IMR-90 (cell line): ENCODE measurements around the gene LBH. TPM values are rescaled to one million over a fixed set of nuclear protein-coding genes. Genes with fewer than 3 reads are reported as not detected.

Source experiments
- ATAC-seq: fragments of 200-7000 bp; cut with Tn5 transposase; 2 replicates; pipeline ENCODE4 v1.9.1; 2020; ENCODE audit warnings: low read depth, mild to moderate bottlenecking, moderate library complexity
- BruUV-seq: library from RNA; stranded (reverse); fragments of 400-500 nt; replicated peaks from 2 replicates; lab custom pipeline; 2021; lab: Mats Ljungman, UMichigan
- CTCF ChIA-PET: fragments of 300-600 bp; formaldehyde crosslinking; extraction: SDS; loops from one replicate; lab custom pipeline; 2021; ENCODE audit warnings: antibody characterized with exemption; lab: Yijun Ruan, JAX
- POLR2A ChIA-PET: fragments of 300-600 bp; sonication (Branson Sonifier 250); formaldehyde crosslinking; loops from one replicate; lab custom pipeline; 2022; ENCODE audit warnings: antibody characterized with exemption; ENCODE audit not compliant: unreplicated experiment; lab: Charles Lee
- DNase-seq: peaks from one replicate; pipeline ENCODE4 v3.0.0; 2013
- H2AFZ ChIP-seq: replicated peaks from 2 replicates; pipeline ENCODE3; 2013; ENCODE audit warnings: low read length, mild to moderate bottlenecking; ENCODE audit not compliant: poor library complexity
- H2AK5ac ChIP-seq: 2 replicates; pipeline ENCODE4 v1.6.1; 2013; ENCODE audit warnings: low read depth, low read length, inconsistent platforms
- H2AK9ac ChIP-seq: replicated peaks from 2 replicates; pipeline ENCODE3; 2013; ENCODE audit warnings: mild to moderate bottlenecking, low read depth, low read length, moderate library complexity; ENCODE audit not compliant: poor library complexity
- H2BK120ac ChIP-seq: 2 replicates; pipeline ENCODE4 v1.6.1; 2013; ENCODE audit warnings: low read depth, low read length, inconsistent platforms
- H2BK15ac ChIP-seq: 3 replicates; pipeline ENCODE4 v1.6.1; 2013; ENCODE audit warnings: low read depth, low read length, inconsistent platforms
- H2BK20ac ChIP-seq: 2 replicates; pipeline ENCODE4 v1.6.1; 2013; ENCODE audit warnings: low read depth, mild to moderate bottlenecking, inconsistent platforms, low read length, moderate library complexity
- H2BK5ac ChIP-seq: 2 replicates; pipeline ENCODE4 v1.6.1; 2013; ENCODE audit warnings: mild to moderate bottlenecking, low read depth, low read length, inconsistent platforms; ENCODE audit not compliant: poor library complexity, severe bottlenecking
- H3K14ac ChIP-seq: replicated peaks from 2 replicates; pipeline ENCODE4 v1.6.1; 2013; ENCODE audit warnings: low read depth, low read length, inconsistent platforms
- H3K18ac ChIP-seq: 2 replicates; pipeline ENCODE4 v1.6.1; 2013; ENCODE audit warnings: low read depth, low read length, control low read depth
- H3K23ac ChIP-seq: 2 replicates; pipeline ENCODE4 v1.6.1; 2013; ENCODE audit warnings: low read depth, low read length, inconsistent platforms
- H3K27ac ChIP-seq: 2 replicates; pipeline ENCODE4 v1.5.1; 2013; ENCODE audit warnings: mild to moderate bottlenecking, control low read depth, low read length; ENCODE audit not compliant: insufficient read depth
- H3K27me3 ChIP-seq: 2 replicates; pipeline ENCODE4 v1.6.1; 2013; ENCODE audit warnings: low read length; ENCODE audit not compliant: control insufficient read depth, insufficient read depth
- H3K36me3 ChIP-seq: 2 replicates; pipeline ENCODE4 v1.6.1; 2013; ENCODE audit warnings: low read length, mixed read lengths; ENCODE audit not compliant: control insufficient read depth, insufficient read depth
- H3K4ac ChIP-seq: 2 replicates; pipeline ENCODE4 v1.6.1; 2013; ENCODE audit warnings: low read depth, low read length, inconsistent platforms
- H3K4me1 ChIP-seq: 2 replicates; pipeline ENCODE4 v1.6.1; 2013; ENCODE audit warnings: low read length, mixed read lengths; ENCODE audit not compliant: control insufficient read depth, insufficient read depth
- H3K4me2 ChIP-seq: 2 replicates; pipeline ENCODE4 v1.6.1; 2013; ENCODE audit warnings: low read depth, mild to moderate bottlenecking, control low read depth, low read length, moderate library complexity
- H3K4me3 ChIP-seq: 2 replicates; pipeline ENCODE4 v1.5.1; 2013; ENCODE audit warnings: low read depth, mild to moderate bottlenecking, control low read depth, low read length, moderate library complexity; ENCODE audit not compliant: insufficient read depth
- H3K56ac ChIP-seq: 2 replicates; pipeline ENCODE4 v1.6.1; 2013; ENCODE audit warnings: low read length, inconsistent platforms; ENCODE audit not compliant: insufficient read depth; ENCODE audit errors: extremely low read depth
- H3K79me1 ChIP-seq, 2 experiments: 2 replicates each; pipeline ENCODE4 v1.6.1; 2013; ENCODE audit warnings: low read length in 2 of 2, inconsistent platforms in 1 of 2, low read depth in 1 of 2
- H3K9ac ChIP-seq: 2 replicates; pipeline ENCODE4 v1.6.1; 2013; ENCODE audit warnings: low read depth, low read length, control low read depth
- H3K9me1 ChIP-seq: 2 replicates; pipeline ENCODE4 v1.6.1; 2013; ENCODE audit warnings: low read length, inconsistent platforms; ENCODE audit not compliant: insufficient read depth
- H3K9me3 ChIP-seq: 2 replicates; pipeline ENCODE4 v1.6.1; 2013; ENCODE audit warnings: low read length; ENCODE audit not compliant: control insufficient read depth, insufficient read depth
- H4K20me1 ChIP-seq: 2 replicates; pipeline ENCODE4 v1.6.1; 2013; ENCODE audit warnings: low read length, inconsistent platforms; ENCODE audit not compliant: insufficient read depth
- H4K5ac ChIP-seq: 2 replicates; pipeline ENCODE4 v1.6.1; 2013; ENCODE audit warnings: mild to moderate bottlenecking, low read depth, low read length, control low read depth
- H4K8ac ChIP-seq, 2 experiments: 2 replicates each; pipeline ENCODE4 v1.6.1; 2013; ENCODE audit warnings: low read depth in 2 of 2, low read length in 2 of 2, control low read depth in 1 of 2, inconsistent platforms in 1 of 2
- H4K91ac ChIP-seq: 2 replicates; pipeline ENCODE4 v1.6.1; 2013; ENCODE audit warnings: low read depth, low read length, inconsistent platforms; ENCODE audit not compliant: insufficient read depth
- BHLHE40 ChIP-seq: fragments of 150-350 bp; IDR thresholded peaks from 2 replicates; pipeline ENCODE4 v1.6.1; 2016; ENCODE audit warnings: mild to moderate bottlenecking, low read depth, low read length
- CEBPB ChIP-seq: IDR thresholded peaks from 2 replicates; pipeline ENCODE4 v1.6.1; 2012; ENCODE audit warnings: low read depth, low read length, improper control_type of control experiment
- CHD1 ChIP-seq: IDR thresholded peaks from 2 replicates; pipeline ENCODE4 v1.6.1; 2012; ENCODE audit warnings: low read depth, low read length, improper control_type of control experiment
- MAFK ChIP-seq: IDR thresholded peaks from 2 replicates; pipeline ENCODE4 v1.6.1; 2012; ENCODE audit warnings: low read depth, low read length, improper control_type of control experiment
- POLR2A ChIP-seq: IDR thresholded peaks from 2 replicates; pipeline ENCODE4 v1.6.1; 2012; ENCODE audit warnings: mild to moderate bottlenecking, low read depth, low read length
- RCOR1 ChIP-seq: IDR thresholded peaks from 2 replicates; pipeline ENCODE4 v1.6.1; 2012; ENCODE audit warnings: mild to moderate bottlenecking, low read length, improper control_type of control experiment; ENCODE audit not compliant: insufficient replicate concordance
- RFX5 ChIP-seq: IDR thresholded peaks from 2 replicates; pipeline ENCODE4 v1.8.0; 2012; ENCODE audit warnings: low read depth, mild to moderate bottlenecking, low read length, moderate library complexity
- SMC3 ChIP-seq: fragments of 150-350 bp; IDR thresholded peaks from 2 replicates; pipeline ENCODE4 v1.6.1; 2016; ENCODE audit warnings: low read depth, mild to moderate bottlenecking, antibody characterized with exemption, low read length, moderate library complexity
- WGBS, 2 experiments: methylation state at CpG; one replicate each; pipeline versions ENCODE4 v1.1.5 to v1.1.7; 2013; ENCODE audit warnings: missing lambda C conversion rate in 2 of 2; ENCODE audit not compliant: insufficient read length in 1 of 2; ENCODE audit errors: extremely low coverage in 2 of 2; 5-methylcytosine and 5-hydroxymethylcytosine counted together
- dilution Hi-C: fragments of 300-500 bp; cut with HindIII; formaldehyde crosslinking; loops from one replicate; pipeline ENCODE4 v1.14.3; 2018; ENCODE audit warnings: low sequenced_read_pairs; ENCODE audit not compliant: unreplicated experiment
- in situ Hi-C: fragments of 300-500 bp; cut with MboI; formaldehyde crosslinking; loops from 3 replicates; pipeline ENCODE4 v1.14.3; 2019; ENCODE audit warnings: low sequenced_read_pairs, inconsistent platforms, mixed read lengths
- intact Hi-C: fragments of 100-400 bp; cut with micrococcal nuclease; formaldehyde crosslinking; loops from 2 replicates; pipeline ENCODE4 v1.10.0; 2022
- polyA plus RNA-seq, 3 experiments: library from polyadenylated mRNA; depleted of rRNA; stranded (reverse); fragments of >200 nt; gene quantifications; 2 replicates each; pipeline ENCODE4 v1.2.3, GENCODE V29; 2012; ENCODE audit warnings: low replicate concordance in 1 of 3
- total RNA-seq: library from RNA; depleted of rRNA; stranded (reverse); fragments of >200 nt; gene quantifications from 2 replicates; pipeline ENCODE4 v1.2.3, GENCODE V29; 2012

The LBH gene
- total and polyA plus RNA-seq, 2 of the 4 experiments (the other 2 are of a cell fraction), result 158 to 202 TPM

GRCh38 chr2:30293303-30293921 is 62.1 kb downstream of the LBH start (continued):
- TF ChIP-seq CHD1, result no peak
- TF ChIP-seq CEBPB, result peak; percentile 39; the same call in 1 of the 2 replicates

- Histone ChIP-seq H4K20me1 (no peaks in the 10 kb centered on the region), H2AFZ (no peak overlapping the region), H3K9ac (peak overlapping the region; percentile 69), H4K5ac (peak overlapping the region; percentile 87), H4K91ac (peak overlapping the region; percentile 97), H3K23ac (peak overlapping the region; percentile 99; the same call in 1 of the 2 replicates), H2BK120ac (peak overlapping the region; percentile 99), H2AK9ac (peak overlapping the region; percentile 3), H3K4me3 (no peak overlapping the region), H3K9me3 (no peaks in the 10 kb centered on the region), H3K27ac (peak overlapping the region; percentile 95), H3K9me1 (peaks cover 16% of the 10 kb centered on the region), H3K4me1 (peaks cover 14% of the 10 kb centered on the region), H3K56ac (peak overlapping the region; percentile 95), H2BK20ac (peak overlapping the region; percentile 99), H3K79me1 (peaks cover 21 to 38% of the 10 kb centered on the region in 2 experiments; a peak in 3 of 4 replicates), H2BK15ac (peak overlapping the region; percentile 98), H2AK5ac (peak overlapping the region; percentile 99), H3K18ac (peak overlapping the region; percentile 92), H3K27me3 (no peaks in the 10 kb centered on the region), H4K8ac (peak overlapping the region; percentile 47 to 94), H3K14ac (peak overlapping the region; percentile 97), H3K4ac (peak overlapping the region; percentile 99), H2BK5ac (peak overlapping the region; percentile 99), H3K36me3 (no peaks in the 10 kb centered on the region), H3K4me2 (no peak overlapping the region)
- ChIA-PET CTCF (interaction anchor here (1.1 to 1.2 kb wide), 3 partner anchors 55 to 417 kb away, joined by 4 to 5 read pairs (median 4); no protein-coding TSS in a partner anchor), POLR2A (interaction anchor here (1.5 kb wide), 1 partner anchor 62 kb away, joined by 6 read pairs; no protein-coding TSS in a partner anchor)
- TF ChIP-seq RCOR1 (no peak), RFX5 (no peak), SMC3 (no peak), POLR2A (no peak), BHLHE40 (no peak), CEBPB (no peak), MAFK (no peak)
- DNase-seq (no peak), ATAC-seq (no peak)
- in situ Hi-C loops, result no loop called here
- 94 to 100% methylated on average over 1 to 3 of the region's 5 CpGs for WGBS, 2 experiments
- intact Hi-C loops, result no loop called here
- dilution Hi-C loops, result no loop called here
- BruUV-seq, result TSS peak; percentile 94
Measured at GRCh38 chr2:30294133-30294532, 62.8 kb downstream of the LBH start.
